Measurements from ENCODE around the gene ADAMTS6. TPM values are rescaled to one million over a fixed set of nuclear protein-coding genes. Genes with fewer than 3 reads are reported as not detected.

The ADAMTS6 gene
- total RNA-seq, 1 experiment from 2014 or later = 0.23 TPM

DNA sequence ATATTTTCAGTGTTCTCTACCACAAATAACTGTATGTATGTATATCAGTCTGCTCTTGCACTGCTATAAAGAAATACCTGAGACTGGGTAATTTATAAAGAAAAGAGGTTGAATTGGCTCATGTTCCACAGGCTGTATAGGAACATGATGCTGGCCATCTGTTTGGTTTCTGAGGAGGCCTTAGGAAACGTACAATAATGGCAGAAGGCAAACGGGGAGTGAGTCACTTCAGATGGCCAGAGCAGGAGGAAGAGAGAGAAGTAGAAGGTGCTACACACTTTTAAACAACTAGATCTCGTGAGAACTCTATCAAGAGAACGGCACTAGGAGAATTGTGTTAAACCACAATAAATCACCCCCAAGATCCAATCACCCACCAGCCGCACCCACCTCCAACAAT, 121.7 kb downstream of the ADAMTS6 start:
- H3K27ac Mint-ChIP-seq (ENCODE audit: unreplicated experiment) = no peak overlapping the region
- CTCF ChIA-PET = no interaction called here
- H3K36me3 Mint-ChIP-seq (ENCODE audit: insufficient read depth, unreplicated experiment) = no peaks in the 10 kb centered on the region

DNA sequence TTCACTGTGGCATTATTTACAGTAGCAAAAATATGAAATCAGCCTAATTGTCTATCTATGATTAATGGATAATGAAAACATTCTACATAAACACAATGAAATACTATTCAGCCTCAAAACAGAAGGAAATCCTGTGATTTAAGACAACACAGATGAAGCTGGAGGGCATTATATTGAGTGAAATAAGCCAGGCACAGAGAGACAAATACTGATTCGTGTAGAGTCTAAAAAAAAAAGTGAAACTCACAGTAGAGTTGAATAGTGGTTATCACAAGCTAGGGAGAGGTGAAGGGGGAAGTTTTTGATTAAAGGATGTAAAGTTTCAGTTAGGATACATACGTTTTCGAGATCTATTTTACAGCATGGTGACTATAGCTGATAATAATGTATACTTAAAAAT, 122.2 kb downstream of the ADAMTS6 start:
- H3K9me3 ChIP-seq = no peaks in the 10 kb centered on the region
- H3K36me3 ChIP-seq (ENCODE audit: control insufficient read depth, insufficient read depth, low read length) = no peaks in the 10 kb centered on the region
- H3K4me1 ChIP-seq = no peaks in the 10 kb centered on the region
- Mint-ChIP-seq H3K9me3 (ENCODE audit: unreplicated experiment) (no peaks in the 10 kb centered on the region), H3K27me3 (ENCODE audit: insufficient read depth, unreplicated experiment) (no peaks in the 10 kb centered on the region), H3K4me1 (ENCODE audit: low read depth, unreplicated experiment) (no peaks in the 10 kb centered on the region), H3K27ac (ENCODE audit: unreplicated experiment) (no peak overlapping the region), H3K4me3 (ENCODE audit: unreplicated experiment) (no peak overlapping the region), H3K36me3 (ENCODE audit: insufficient read depth, unreplicated experiment) (no peaks in the 10 kb centered on the region)
- no peaks in the 10 kb centered on the region for H3K27me3 ChIP-seq (replicated peaks; ENCODE audit: control insufficient read depth, insufficient read depth, low read length)
- TF ChIP-seq, protein P1, sequence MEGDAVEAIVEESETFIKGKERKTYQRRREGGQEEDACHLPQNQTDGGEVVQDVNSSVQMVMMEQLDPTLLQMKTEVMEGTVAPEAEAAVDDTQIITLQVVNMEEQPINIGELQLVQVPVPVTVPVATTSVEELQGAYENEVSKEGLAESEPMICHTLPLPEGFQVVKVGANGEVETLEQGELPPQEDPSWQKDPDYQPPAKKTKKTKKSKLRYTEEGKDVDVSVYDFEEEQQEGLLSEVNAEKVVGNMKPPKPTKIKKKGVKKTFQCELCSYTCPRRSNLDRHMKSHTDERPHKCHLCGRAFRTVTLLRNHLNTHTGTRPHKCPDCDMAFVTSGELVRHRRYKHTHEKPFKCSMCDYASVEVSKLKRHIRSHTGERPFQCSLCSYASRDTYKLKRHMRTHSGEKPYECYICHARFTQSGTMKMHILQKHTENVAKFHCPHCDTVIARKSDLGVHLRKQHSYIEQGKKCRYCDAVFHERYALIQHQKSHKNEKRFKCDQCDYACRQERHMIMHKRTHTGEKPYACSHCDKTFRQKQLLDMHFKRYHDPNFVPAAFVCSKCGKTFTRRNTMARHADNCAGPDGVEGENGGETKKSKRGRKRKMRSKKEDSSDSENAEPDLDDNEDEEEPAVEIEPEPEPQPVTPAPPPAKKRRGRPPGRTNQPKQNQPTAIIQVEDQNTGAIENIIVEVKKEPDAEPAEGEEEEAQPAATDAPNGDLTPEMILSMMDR (IDR thresholded peaks at IDR 0.05; ENCODE audit: insufficient read depth in 1 of 2, low read depth in 1 of 2, low read length in 1 of 2, severe bottlenecking in 1 of 2, unreplicated experiment in 1 of 2) = no peak
- no peak for DNase-seq
- ChIA-PET CTCF (no interaction called here), POLR2A (no interaction called here)
- no peak overlapping the region for H3K4me3 ChIP-seq (ENCODE audit: low read depth, low read length)
- BruUV-seq (replicated peaks) = no TSS peak
- intact Hi-C loops (cut with micrococcal nuclease; ENCODE audit: unreplicated experiment) = no loop called here

More for the DNA sequence above, 121.7 kb downstream of the ADAMTS6 start:
- Mint-ChIP-seq H3K4me1 (ENCODE audit: low read depth, unreplicated experiment) (no peaks in the 10 kb centered on the region), H3K4me3 (ENCODE audit: unreplicated experiment) (no peak overlapping the region), H3K9me3 (ENCODE audit: unreplicated experiment) (no peaks in the 10 kb centered on the region), H3K27me3 (ENCODE audit: insufficient read depth, unreplicated experiment) (no peaks in the 10 kb centered on the region)
- no peak for DNase-seq
- Histone ChIP-seq H3K36me3 (ENCODE audit: control insufficient read depth, insufficient read depth, low read length) (no peaks in the 10 kb centered on the region), H3K27me3 (replicated peaks; ENCODE audit: control insufficient read depth, insufficient read depth, low read length) (no peaks in the 10 kb centered on the region), H3K4me1 (no peaks in the 10 kb centered on the region), H3K9me3 (no peaks in the 10 kb centered on the region), H3K4me3 (ENCODE audit: low read depth, low read length) (no peak overlapping the region)
- POLR2A ChIA-PET = no interaction called here
- TF ChIP-seq, protein P1 (IDR thresholded peaks at IDR 0.05; ENCODE audit: insufficient read depth in 1 of 2, low read depth in 1 of 2, low read length in 1 of 2, severe bottlenecking in 1 of 2, unreplicated experiment in 1 of 2) = no peak
- intact Hi-C loops (cut with micrococcal nuclease; ENCODE audit: unreplicated experiment) = no loop called here
- no TSS peak for BruUV-seq (replicated peaks)

DNA sequence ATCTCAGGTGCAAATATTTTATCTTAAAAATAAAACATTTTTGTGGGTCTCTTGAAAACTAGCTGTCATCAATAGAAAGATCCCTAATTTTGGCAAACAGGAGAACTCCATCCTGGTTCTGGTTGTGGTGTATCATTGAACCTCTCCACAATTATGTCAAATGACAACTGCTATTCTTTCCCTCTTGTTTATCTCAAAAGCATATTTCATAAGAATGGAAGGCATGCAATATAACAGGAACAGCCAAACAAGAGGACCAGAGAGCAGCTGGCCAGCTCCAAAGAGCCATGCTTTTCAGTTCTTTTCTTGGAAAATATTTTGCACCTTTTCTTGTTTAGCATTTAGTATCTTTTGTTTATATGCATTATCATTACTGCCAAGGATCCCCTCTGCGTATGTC, 125.4 kb downstream of the ADAMTS6 start:
- no peak overlapping the region for H3K4me3 ChIP-seq (ENCODE audit: low read depth, low read length)
- intact Hi-C loops (cut with micrococcal nuclease; ENCODE audit: unreplicated experiment) = no loop called here
- no peaks in the 10 kb centered on the region for H3K36me3 ChIP-seq (ENCODE audit: control insufficient read depth, insufficient read depth, low read length)
- no peaks in the 10 kb centered on the region for H3K4me1 Mint-ChIP-seq (ENCODE audit: low read depth, unreplicated experiment)
- H3K9me3 ChIP-seq = no peaks in the 10 kb centered on the region
- ChIA-PET POLR2A (no interaction called here), CTCF (no interaction called here)
- TF ChIP-seq, protein P1 (IDR thresholded peaks at IDR 0.05; ENCODE audit: insufficient read depth in 1 of 2, low read depth in 1 of 2, low read length in 1 of 2, severe bottlenecking in 1 of 2, unreplicated experiment in 1 of 2) = no peak
- no peaks in the 10 kb centered on the region for H3K36me3 Mint-ChIP-seq (ENCODE audit: insufficient read depth, unreplicated experiment)
- no peaks in the 10 kb centered on the region for H3K27me3 ChIP-seq (replicated peaks; ENCODE audit: control insufficient read depth, insufficient read depth, low read length)
- H3K4me1 ChIP-seq = no peaks in the 10 kb centered on the region
- BruUV-seq (replicated peaks) = no TSS peak
- no peak overlapping the region for H3K27ac Mint-ChIP-seq (ENCODE audit: unreplicated experiment)
- no peaks in the 10 kb centered on the region for H3K9me3 Mint-ChIP-seq (ENCODE audit: unreplicated experiment)
- no peak overlapping the region for H3K4me3 Mint-ChIP-seq (ENCODE audit: unreplicated experiment)
- H3K27me3 Mint-ChIP-seq (ENCODE audit: insufficient read depth, unreplicated experiment) = no peaks in the 10 kb centered on the region
- DNase-seq = no peak
